Urothelium cell line (cell line): ENCODE data around the gene CARD19.

Experiments used
- DNase-seq: peaks from one replicate; pipeline ENCODE4 v3.0.0; 2011; ENCODE audit warnings: low spot score, mixed read lengths
- FAIRE-seq: peaks from 2 replicates; lab custom pipeline; 2011; peaks lifted over from hg19 to GRCh38; lab: Jason Lieb, UNC

The CARD19 gene

GRCh38 chr9:93096131-93096802 lies at the start of gene CARD19:
Gene CARD19, plus strand, starts transcription at chr9:93096217. Its CDS starts 129 bp downstream, at chr9:93096346.
- peak; percentile 44 for FAIRE-seq
- DNase-seq, result peak; percentile 55

- no peak for FAIRE-seq
- DNase-seq, result no peak
These were observed 47.2 kb upstream of the CARD19 start for GRCh38 chr9:93048566-93049448.

- no peak for DNase-seq
- FAIRE-seq, result no peak
These were observed 46.5 kb upstream of the CARD19 start for GRCh38 chr9:93049491-93049890.

- FAIRE-seq (no peak), DNase-seq (no peak)
These were observed 45.8 kb upstream of the CARD19 start for GRCh38 chr9:93050231-93050630.

GRCh38 chr9:93051680-93052089 lies 44.3 kb upstream of the CARD19 start:
- DNase-seq (no peak), FAIRE-seq (no peak)

GRCh38 chr9:93052791-93053540 lies 43.1 kb upstream of the CARD19 start:
- FAIRE-seq, result no peak

GRCh38 chr9:93053781-93054331 lies 42.2 kb upstream of the CARD19 start:
- DNase-seq (no peak), FAIRE-seq (no peak)

More at GRCh38 chr9:93052791-93053540, 43.1 kb upstream of the CARD19 start:
- no peak for DNase-seq

GRCh38 chr9:93054758-93055704 lies 41.0 kb upstream of the CARD19 start:
- FAIRE-seq, result no peak
- DNase-seq, result no peak

- DNase-seq, result no peak
- no peak for FAIRE-seq
These were observed 38.8 kb upstream of the CARD19 start for GRCh38 chr9:93057042-93057702.

GRCh38 chr9:93057703-93058354 lies 38.2 kb upstream of the CARD19 start:
- FAIRE-seq (no peak), DNase-seq (no peak)

GRCh38 chr9:93058355-93059010 lies 37.5 kb upstream of the CARD19 start, which contains the start of gene SUSD3:
Gene SUSD3, plus strand, starts transcription at chr9:93058701. Its CDS starts 42 bp downstream, at chr9:93058743.
- no peak for FAIRE-seq

GRCh38 chr9:93059011-93059714 lies 36.9 kb upstream of the CARD19 start:
- FAIRE-seq, result no peak
- DNase-seq, result no peak

More at GRCh38 chr9:93058355-93059010, 37.5 kb upstream of the CARD19 start, which contains the start of gene SUSD3:
- no peak for DNase-seq

- DNase-seq (no peak), FAIRE-seq (no peak)
These were observed 36.1 kb upstream of the CARD19 start for GRCh38 chr9:93059715-93060578.

- DNase-seq (peak; percentile 71), FAIRE-seq (no peak)
These were observed 35.2 kb upstream of the CARD19 start for GRCh38 chr9:93060746-93061259.

- FAIRE-seq (no peak), DNase-seq (no peak)
These were observed 34.7 kb upstream of the CARD19 start for GRCh38 chr9:93061260-93061751.
